ENCODE data around the gene NUP85. TPM values are rescaled to one million over a fixed set of nuclear protein-coding genes. Genes with fewer than 3 reads are reported as not detected.

Gene NUP85
- total and polyA plus RNA-seq, 4 donors: 15.2 to 36.3 (median 29.5) TPM

DNA sequence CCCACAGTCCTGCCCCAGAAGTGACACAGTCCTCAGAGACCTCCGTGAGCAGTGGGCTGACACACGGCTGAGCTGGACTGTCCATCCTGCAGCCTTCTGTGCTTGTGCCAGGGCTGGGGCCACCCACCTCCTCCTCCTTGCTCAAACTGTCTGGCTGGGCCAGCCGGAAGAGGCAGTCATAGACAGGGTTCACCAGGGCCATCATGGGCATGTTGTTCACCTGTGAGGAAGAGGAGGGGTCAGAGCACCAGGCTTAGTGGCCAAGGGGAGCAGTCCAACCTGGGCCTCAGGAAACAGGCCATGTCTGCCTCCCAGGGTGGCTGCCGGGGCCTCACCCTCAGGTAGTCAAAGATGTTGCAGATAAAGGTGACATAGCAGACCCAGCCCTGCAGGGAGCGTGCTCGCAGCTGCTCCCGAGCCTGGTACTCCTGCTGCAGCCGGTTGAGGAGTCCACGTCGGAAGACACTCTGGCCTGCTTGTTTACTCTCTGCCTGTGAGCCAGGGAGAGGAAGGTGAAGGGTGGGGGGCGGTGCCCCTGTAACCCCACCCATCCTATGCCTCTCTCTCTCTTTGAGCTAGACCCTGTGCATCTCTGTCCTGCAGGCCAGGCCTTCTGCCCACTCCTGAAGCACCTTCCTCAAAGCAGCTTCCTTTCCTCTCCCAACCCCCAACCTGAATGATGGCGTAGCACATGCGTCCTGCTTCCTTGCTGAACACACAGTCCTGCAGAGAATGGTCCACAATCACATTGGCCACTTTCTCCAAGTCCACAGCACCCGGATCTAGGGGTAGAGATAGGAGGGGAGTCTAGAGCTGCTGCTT, 62.1 kb downstream of the NUP85 start:
- peak; percentile 44 for DNase-seq (ENCODE audit: low spot score)
- H3K4me3 ChIP-seq (ENCODE audit: low read depth in 1 of 3, low read length in 3 of 3): no peak overlapping the region
- no peak overlapping the region for H3K27ac ChIP-seq (ENCODE audit: low read depth in 1 of 2, low read length in 2 of 2)
- no peaks in the 10 kb centered on the region for H3K9me3 ChIP-seq (ENCODE audit: control insufficient read depth in 4 of 4, low read length in 3 of 4)
- no peaks in the 10 kb centered on the region for H3K27me3 ChIP-seq (ENCODE audit: control insufficient read depth in 4 of 4, insufficient read depth in 4 of 4, low read length in 3 of 4)
- H3K36me3 ChIP-seq (ENCODE audit: control insufficient read depth in 4 of 4, insufficient read depth in 3 of 4, low read depth in 1 of 4, low read length in 3 of 4): peaks cover 5 to 23% (median 19%) of the 10 kb centered on the region in 4 donors
- WGBS: 55% methylated on average over 14 of the region's 14 CpGs
- peaks cover 7 to 37% (median 21%) of the 10 kb centered on the region in 4 donors for H3K4me1 ChIP-seq (ENCODE audit: control insufficient read depth in 4 of 4, insufficient read depth in 4 of 4, low read length in 3 of 4)
- TF ChIP-seq FOXA2 (IDR thresholded peaks at IDR 0.05) (no peak), TAF1 (conservative IDR thresholded peaks at IDR 0.05) (no peak), JUND (IDR thresholded peaks at IDR 0.05) (no peak), HNF4G (IDR thresholded peaks at IDR 0.05) (no peak), CTCF (IDR thresholded peaks at IDR 0.05; ENCODE audit: low read depth, low read length, missing input control) (no peak)
- H3K9ac ChIP-seq (ENCODE audit: low read depth in 1 of 2, low read length in 2 of 2): no peak overlapping the region

- H3K27ac ChIP-seq (ENCODE audit: low read depth in 1 of 2, low read length in 2 of 2): peak overlapping the region; percentile 91 to 93
- no peak for TF ChIP-seq RXRA (IDR thresholded peaks at IDR 0.05)
- no peak for TF ChIP-seq YY1 (IDR thresholded peaks at IDR 0.05)
- no peaks in the 10 kb centered on the region for H3K27me3 ChIP-seq (ENCODE audit: control insufficient read depth in 4 of 4, insufficient read depth in 4 of 4, low read length in 3 of 4)
- H3K36me3 ChIP-seq (ENCODE audit: control insufficient read depth in 4 of 4, insufficient read depth in 3 of 4, low read depth in 1 of 4, low read length in 3 of 4): peaks cover 5 to 21% (median 16%) of the 10 kb centered on the region in 4 donors
- 32% methylated on average over 6 of the region's 6 CpGs for WGBS
- peaks cover 7 to 28% (median 17%) of the 10 kb centered on the region in 4 donors for H3K4me1 ChIP-seq (ENCODE audit: control insufficient read depth in 4 of 4, insufficient read depth in 4 of 4, low read length in 3 of 4)
- no peaks in the 10 kb centered on the region for H3K9me3 ChIP-seq (ENCODE audit: control insufficient read depth in 4 of 4, low read length in 3 of 4)
- peak overlapping the region in 1 of 2 donors; percentile 71 for H3K9ac ChIP-seq (ENCODE audit: low read depth in 1 of 2, low read length in 2 of 2)
- no peak for DNase-seq (ENCODE audit: low spot score)
- peak overlapping the region in 2 of 3 donors; percentile 76 to 91 for H3K4me3 ChIP-seq (ENCODE audit: low read depth in 1 of 3, low read length in 3 of 3)
Measured at GRCh38 chr17:75269844-75270217, 64.4 kb downstream of the NUP85 start.

- peaks cover 4 to 20% (median 16%) of the 10 kb centered on the region in 4 donors for H3K36me3 ChIP-seq (ENCODE audit: control insufficient read depth in 4 of 4, insufficient read depth in 3 of 4, low read depth in 1 of 4, low read length in 3 of 4)
- H3K27ac ChIP-seq (ENCODE audit: low read depth in 1 of 2, low read length in 2 of 2): peak overlapping the region; percentile 91 to 93
- peak overlapping the region; percentile 76 to 91 (median 91) for H3K4me3 ChIP-seq (ENCODE audit: low read depth in 1 of 3, low read length in 3 of 3)
- 1% methylated on average over 47 of the region's 47 CpGs for WGBS
- peaks cover 7 to 28% (median 17%) of the 10 kb centered on the region in 4 donors for H3K4me1 ChIP-seq (ENCODE audit: control insufficient read depth in 4 of 4, insufficient read depth in 4 of 4, low read length in 3 of 4)
- H3K27me3 ChIP-seq (ENCODE audit: control insufficient read depth in 4 of 4, insufficient read depth in 4 of 4, low read length in 3 of 4): no peaks in the 10 kb centered on the region
- H3K9me3 ChIP-seq (ENCODE audit: control insufficient read depth in 4 of 4, low read length in 3 of 4): no peaks in the 10 kb centered on the region
- peak overlapping the region; percentile 71 to 75 for H3K9ac ChIP-seq (ENCODE audit: low read depth in 1 of 2, low read length in 2 of 2)
- peak; percentile 62 for DNase-seq (ENCODE audit: low spot score)
- TF ChIP-seq HNF4A (conservative IDR thresholded peaks at IDR 0.05) (no peak), HNF4G (IDR thresholded peaks at IDR 0.05) (no peak), EGR1 (IDR thresholded peaks at IDR 0.05; ENCODE audit: low read depth in 2 of 2) (peak; percentile 84 to 91), YY1 (IDR thresholded peaks at IDR 0.05) (peak; percentile 53), RAD21 (IDR thresholded peaks at IDR 0.05) (peak; percentile 57 to 60), MAX (IDR thresholded peaks at IDR 0.05) (no peak), CTCF (IDR thresholded peaks at IDR 0.05; ENCODE audit: low read depth, low read length, missing input control) (peak; percentile 6), FOXA1 (IDR thresholded peaks at IDR 0.05) (no peak), GABPA (IDR thresholded peaks at IDR 0.05 in 1 of 2, conservative IDR thresholded peaks at IDR 0.05 in 1 of 2) (no peak), JUND (IDR thresholded peaks at IDR 0.05) (no peak)
- TF ChIP-seq, protein P1, sequence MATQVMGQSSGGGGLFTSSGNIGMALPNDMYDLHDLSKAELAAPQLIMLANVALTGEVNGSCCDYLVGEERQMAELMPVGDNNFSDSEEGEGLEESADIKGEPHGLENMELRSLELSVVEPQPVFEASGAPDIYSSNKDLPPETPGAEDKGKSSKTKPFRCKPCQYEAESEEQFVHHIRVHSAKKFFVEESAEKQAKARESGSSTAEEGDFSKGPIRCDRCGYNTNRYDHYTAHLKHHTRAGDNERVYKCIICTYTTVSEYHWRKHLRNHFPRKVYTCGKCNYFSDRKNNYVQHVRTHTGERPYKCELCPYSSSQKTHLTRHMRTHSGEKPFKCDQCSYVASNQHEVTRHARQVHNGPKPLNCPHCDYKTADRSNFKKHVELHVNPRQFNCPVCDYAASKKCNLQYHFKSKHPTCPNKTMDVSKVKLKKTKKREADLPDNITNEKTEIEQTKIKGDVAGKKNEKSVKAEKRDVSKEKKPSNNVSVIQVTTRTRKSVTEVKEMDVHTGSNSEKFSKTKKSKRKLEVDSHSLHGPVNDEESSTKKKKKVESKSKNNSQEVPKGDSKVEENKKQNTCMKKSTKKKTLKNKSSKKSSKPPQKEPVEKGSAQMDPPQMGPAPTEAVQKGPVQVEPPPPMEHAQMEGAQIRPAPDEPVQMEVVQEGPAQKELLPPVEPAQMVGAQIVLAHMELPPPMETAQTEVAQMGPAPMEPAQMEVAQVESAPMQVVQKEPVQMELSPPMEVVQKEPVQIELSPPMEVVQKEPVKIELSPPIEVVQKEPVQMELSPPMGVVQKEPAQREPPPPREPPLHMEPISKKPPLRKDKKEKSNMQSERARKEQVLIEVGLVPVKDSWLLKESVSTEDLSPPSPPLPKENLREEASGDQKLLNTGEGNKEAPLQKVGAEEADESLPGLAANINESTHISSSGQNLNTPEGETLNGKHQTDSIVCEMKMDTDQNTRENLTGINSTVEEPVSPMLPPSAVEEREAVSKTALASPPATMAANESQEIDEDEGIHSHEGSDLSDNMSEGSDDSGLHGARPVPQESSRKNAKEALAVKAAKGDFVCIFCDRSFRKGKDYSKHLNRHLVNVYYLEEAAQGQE (IDR thresholded peaks at IDR 0.05): no peak
- TF ChIP-seq, protein P2, sequence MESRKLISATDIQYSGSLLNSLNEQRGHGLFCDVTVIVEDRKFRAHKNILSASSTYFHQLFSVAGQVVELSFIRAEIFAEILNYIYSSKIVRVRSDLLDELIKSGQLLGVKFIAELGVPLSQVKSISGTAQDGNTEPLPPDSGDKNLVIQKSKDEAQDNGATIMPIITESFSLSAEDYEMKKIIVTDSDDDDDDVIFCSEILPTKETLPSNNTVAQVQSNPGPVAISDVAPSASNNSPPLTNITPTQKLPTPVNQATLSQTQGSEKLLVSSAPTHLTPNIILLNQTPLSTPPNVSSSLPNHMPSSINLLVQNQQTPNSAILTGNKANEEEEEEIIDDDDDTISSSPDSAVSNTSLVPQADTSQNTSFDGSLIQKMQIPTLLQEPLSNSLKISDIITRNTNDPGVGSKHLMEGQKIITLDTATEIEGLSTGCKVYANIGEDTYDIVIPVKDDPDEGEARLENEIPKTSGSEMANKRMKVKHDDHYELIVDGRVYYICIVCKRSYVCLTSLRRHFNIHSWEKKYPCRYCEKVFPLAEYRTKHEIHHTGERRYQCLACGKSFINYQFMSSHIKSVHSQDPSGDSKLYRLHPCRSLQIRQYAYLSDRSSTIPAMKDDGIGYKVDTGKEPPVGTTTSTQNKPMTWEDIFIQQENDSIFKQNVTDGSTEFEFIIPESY (IDR thresholded peaks at IDR 0.05): no peak
Measured at GRCh38 chr17:75270218-75270965, 64.9 kb downstream of the NUP85 start.

Data from liver (tissue), 9 donors.